ENCODE measurements around the gene ATG5. TPM values are rescaled to one million over a fixed set of nuclear protein-coding genes. Genes with fewer than 3 reads are reported as not detected.

ATG5 gene
- total and polyA plus RNA-seq, 9 of the 15 experiments (the other 6 are each of a cell fraction or from before 2014, with no cell fraction given) = 29.0 to 80.0 (median 53.2) TPM

- TF ChIP-seq ZNF609 (CRISPR knock-in tag; IDR thresholded peaks at IDR 0.05; ENCODE audit: borderline replicate concordance) = no peak
Measured at GRCh38 chr6:106316375-106316766, 9.2 kb downstream of the ATG5 start (continued).

GRCh38 chr6:106315765-106316374 lies 9.7 kb downstream of the ATG5 start:
- whole genome bisulfite sequencing (ENCODE audit: insufficient coverage, low coverage, missing lambda C conversion rate) = 7% methylated on average over 6 of the region's 6 CpGs
- ChIA-PET POLR2A (interaction anchor here (1.6 kb wide), 1 partner anchor 10 kb away, joined by 7 read pairs; the partner anchor contains the start of gene ATG5), CTCF (ENCODE audit: low intra/inter-chr PET ratio) (no interaction called here)
- H3K36me3 ChIP-seq (ENCODE audit: control insufficient read depth, insufficient read depth, low read length) = peaks cover 50% of the 10 kb centered on the region
- peak overlapping the region in 1 of 2 experiments; percentile 16; a peak in 1 of 4 replicates for H3K9ac ChIP-seq (ENCODE audit: insufficient read depth in 1 of 2, low read depth in 2 of 2, low read length in 2 of 2)
- intact Hi-C loops (cut with micrococcal nuclease) (loop anchor here (10.0 kb wide), 1 partner anchor 501 kb away; no protein-coding TSS in a partner anchor), in situ Hi-C loops (cut with MboI) (no loop called here)
- H4K20me1 ChIP-seq (replicated peaks; ENCODE audit: control insufficient read depth, insufficient read depth, low read length) = 0 out of 2 replicates have a peak, but pooled peaks cover 10% of the 10 kb centered on the region
- peak overlapping the region; percentile 45; the same call in 1 of the 2 replicates for H3K4me2 ChIP-seq (ENCODE audit: insufficient read depth, low read length)
- no peaks in the 10 kb centered on the region for H3K27me3 ChIP-seq (ENCODE audit: control insufficient read depth in 2 of 2, insufficient read depth in 2 of 2, low read length in 2 of 2)
- no peak overlapping the region for H2AFZ ChIP-seq (ENCODE audit: low read depth, low read length)
- FAIRE-seq = peak; percentile 57
- no peak overlapping the region for H3K4me3 ChIP-seq
- peaks cover 19 to 63% of the 10 kb centered on the region in 2 experiments for H3K4me1 ChIP-seq (replicated peaks in 1 of 2; ENCODE audit: control insufficient read depth in 2 of 2, insufficient read depth in 2 of 2, low read length in 2 of 2)
- no peaks in the 10 kb centered on the region for H3K9me1 ChIP-seq (ENCODE audit: control insufficient read depth, insufficient read depth, low read length)
- peak; percentile 34 for ATAC-seq
- peak in 3 of 4 experiments; percentile 15 to 81 (median 31) for DNase-seq (ENCODE audit: extremely low read depth in 1 of 4, low spot score in 3 of 4)
- peak overlapping the region; percentile 24; the same call in 2 of the 3 replicates for H3K27ac ChIP-seq (ENCODE audit: extremely low read depth, low read depth, low read length)
- H3K9me3 ChIP-seq (replicated peaks; ENCODE audit: control insufficient read depth, insufficient read depth, low read depth, low read length) = no peaks in the 10 kb centered on the region
- H3K79me2 ChIP-seq (ENCODE audit: control insufficient read depth, insufficient read depth, low read length) = peaks cover 97% of the 10 kb centered on the region
- BruUV-seq (replicated peaks) = no TSS peak
- TF ChIP-seq FOXO4 (CRISPR knock-in tag; IDR thresholded peaks at IDR 0.05) (no peak), MNT (conservative IDR thresholded peaks at IDR 0.05) (0 out of 4 replicates have a peak, but pooled peaks of 1 of the 2 experiments have one; percentile 39), JUND (IDR thresholded peaks at IDR 0.05; ENCODE audit: borderline replicate concordance, low read depth, low read length) (peak; percentile 67), JUND (tag; IDR thresholded peaks at IDR 0.05; ENCODE audit: borderline replicate concordance, low read depth, low read length) (peak; percentile 70; the same call in 1 of the 3 replicates), SNAPC5 (CRISPR knock-in tag; IDR thresholded peaks at IDR 0.05) (no peak), NBN (IDR thresholded peaks at IDR 0.05; ENCODE audit: low read depth) (peak; percentile 19; the same call in 1 of the 2 replicates), POLR2AphosphoS5 (IDR thresholded peaks at IDR 0.05; ENCODE audit: control insufficient read depth, insufficient read depth, low read depth, low read length) (peak; percentile 41; the same call in 1 of the 2 replicates), SMAD1 (IDR thresholded peaks at IDR 0.05; ENCODE audit: low read depth, low read length, partially characterized antibody) (peak; percentile 36), CXXC5 (CRISPR knock-in tag; IDR thresholded peaks at IDR 0.05) (peak; percentile 71)

Measured in K562 (cell line).